ENCODE data around the gene GFI1B. TPM values are rescaled to one million over a fixed set of nuclear protein-coding genes. Genes with fewer than 3 reads are reported as not detected.

The GFI1B gene
- total RNA-seq, 1 experiment from 2014 or later, result not detected

GRCh38 chr9:132998831-132999635 is 20.5 kb downstream of the GFI1B start:
- intact Hi-C loops (cut with micrococcal nuclease; ENCODE audit: unreplicated experiment), result no loop called here
- Histone ChIP-seq H3K9me3 (ENCODE audit: insufficient read depth, low read depth) (no peaks in the 10 kb centered on the region), H3K79me2 (ENCODE audit: low read depth) (no peaks in the 10 kb centered on the region), H4K20me1 (ENCODE audit: insufficient read depth) (no peaks in the 10 kb centered on the region), H3K9me2 (ENCODE audit: insufficient read depth) (no peaks in the 10 kb centered on the region), H2AFZ (no peak overlapping the region), H3K27me3 (ENCODE audit: insufficient read depth, low read depth) (peaks cover 94% of the 10 kb centered on the region), H3F3A (ENCODE audit: insufficient read depth, low read depth) (no peaks in the 10 kb centered on the region), H3K4me2 (no peak overlapping the region), H3K4me3 (no peak overlapping the region), H3K27ac (no peak overlapping the region), H3K4me1 (replicated peaks; ENCODE audit: insufficient read depth) (no peaks in the 10 kb centered on the region), H3K36me3 (ENCODE audit: low read depth) (no peaks in the 10 kb centered on the region)
- ChIA-PET POLR2A (ENCODE audit: unreplicated experiment) (no interaction called here), CTCF (interaction anchor here (0.6 kb wide), 1 partner anchor 26 kb away, joined by 3 read pairs; no protein-coding TSS in a partner anchor)
- DNase-seq, result no peak
- BruUV-seq (replicated peaks), result no TSS peak
- no peak for TF ChIP-seq CTCF (conservative IDR thresholded peaks at IDR 0.05)
- no peak for TF ChIP-seq EZH2 (IDR thresholded peaks at IDR 0.05; ENCODE audit: low read depth)

GRCh38 chr9:133002147-133003070 is 23.9 kb downstream of the GFI1B start:
- Histone ChIP-seq H3K27ac (no peak overlapping the region), H3K27me3 (ENCODE audit: insufficient read depth, low read depth) (peaks cover 94% of the 10 kb centered on the region), H2AFZ (no peak overlapping the region), H3K9me2 (ENCODE audit: insufficient read depth) (no peaks in the 10 kb centered on the region), H3K36me3 (ENCODE audit: low read depth) (no peaks in the 10 kb centered on the region), H3K4me2 (no peak overlapping the region), H3K79me2 (ENCODE audit: low read depth) (no peaks in the 10 kb centered on the region), H4K20me1 (ENCODE audit: insufficient read depth) (no peaks in the 10 kb centered on the region), H3F3A (ENCODE audit: insufficient read depth, low read depth) (no peaks in the 10 kb centered on the region), H3K9me3 (ENCODE audit: insufficient read depth, low read depth) (no peaks in the 10 kb centered on the region), H3K4me3 (no peak overlapping the region), H3K4me1 (replicated peaks; ENCODE audit: insufficient read depth) (no peaks in the 10 kb centered on the region)
- ChIA-PET CTCF (no interaction called here), POLR2A (ENCODE audit: unreplicated experiment) (interaction anchor here (0.5 kb wide), 1 partner anchor 1193 kb away, joined by 3 read pairs; no protein-coding TSS in a partner anchor)
- DNase-seq, result no peak
- no TSS peak for BruUV-seq (replicated peaks)
- intact Hi-C loops (cut with micrococcal nuclease; ENCODE audit: unreplicated experiment), result no loop called here
- no peak for TF ChIP-seq CTCF (conservative IDR thresholded peaks at IDR 0.05)
- no peak for TF ChIP-seq EZH2 (IDR thresholded peaks at IDR 0.05; ENCODE audit: low read depth)

GRCh38 chr9:133003071-133003461 is 24.6 kb downstream of the GFI1B start:
- H3K79me2 ChIP-seq (ENCODE audit: low read depth), result no peaks in the 10 kb centered on the region
- no TSS peak for BruUV-seq (replicated peaks)
- ChIA-PET POLR2A (ENCODE audit: unreplicated experiment) (no interaction called here), CTCF (no interaction called here)
- peaks cover 96% of the 10 kb centered on the region for H3K27me3 ChIP-seq (ENCODE audit: insufficient read depth, low read depth)
- intact Hi-C loops (cut with micrococcal nuclease; ENCODE audit: unreplicated experiment), result no loop called here
- H2AFZ ChIP-seq, result no peak overlapping the region
- H3K4me1 ChIP-seq (replicated peaks; ENCODE audit: insufficient read depth), result no peaks in the 10 kb centered on the region
- no peak for TF ChIP-seq CTCF (conservative IDR thresholded peaks at IDR 0.05)
- no peak overlapping the region for H3K4me3 ChIP-seq
- no peaks in the 10 kb centered on the region for H3K36me3 ChIP-seq (ENCODE audit: low read depth)
- no peak overlapping the region for H3K4me2 ChIP-seq
- H3K9me3 ChIP-seq (ENCODE audit: insufficient read depth, low read depth), result no peaks in the 10 kb centered on the region
- no peak overlapping the region for H3K27ac ChIP-seq
- DNase-seq, result no peak
- no peaks in the 10 kb centered on the region for H3K9me2 ChIP-seq (ENCODE audit: insufficient read depth)
- H3F3A ChIP-seq (ENCODE audit: insufficient read depth, low read depth), result no peaks in the 10 kb centered on the region
- no peaks in the 10 kb centered on the region for H4K20me1 ChIP-seq (ENCODE audit: insufficient read depth)

All from PC-9 (cell line).